ENCODE data around the gene RBM28.

RBM28 gene

DNA sequence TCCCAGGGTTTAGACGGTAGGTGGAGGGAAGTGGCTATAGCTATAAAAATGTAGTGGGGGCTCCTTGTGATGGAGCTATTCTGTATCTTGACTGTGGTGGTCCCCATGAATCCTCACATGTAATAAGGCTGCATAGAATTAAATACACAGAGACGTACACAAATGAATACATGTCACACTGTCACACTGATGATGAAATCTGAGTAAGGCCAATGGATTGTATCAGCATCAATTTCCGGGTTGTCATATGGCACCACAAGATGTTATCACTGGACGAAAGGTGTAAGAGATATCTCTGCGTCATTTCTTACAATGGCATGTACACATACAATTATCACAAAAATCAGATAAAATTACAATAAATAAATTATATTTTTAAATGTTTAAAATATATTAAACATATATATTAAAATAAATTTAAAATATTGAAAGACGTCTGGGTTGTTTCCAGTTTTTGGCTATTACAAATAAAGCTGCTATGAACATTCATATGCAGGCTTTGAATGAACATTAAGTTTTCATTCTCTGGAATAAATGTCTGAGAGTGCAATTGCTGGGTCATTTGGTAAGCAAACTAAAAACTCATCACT is 64.5 kb downstream of the RBM28 start:
- no peak for DNase-seq

- no peak for DNase-seq
These were observed 65.3 kb downstream of the RBM28 start for GRCh38 chr7:128278366-128278765.

DNA sequence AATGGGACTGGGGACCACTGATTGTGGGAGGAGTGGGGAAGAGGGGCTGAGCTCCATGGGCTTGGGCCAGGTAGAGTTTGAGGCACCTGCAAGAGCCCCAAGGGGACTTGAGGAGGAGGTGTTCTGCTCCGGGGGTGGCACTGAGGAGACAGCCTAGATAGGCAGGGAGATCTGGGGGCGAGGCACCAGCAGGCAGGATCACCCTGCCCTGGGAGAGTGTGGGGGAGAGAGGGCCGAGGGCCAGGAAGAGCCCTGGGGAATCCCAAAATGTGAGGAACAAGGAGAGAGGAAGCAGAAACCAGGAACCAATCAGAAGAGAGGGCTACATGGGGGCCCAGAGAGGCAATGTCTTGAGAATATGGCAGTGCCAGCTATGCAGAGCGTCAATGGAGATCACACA is 68.0 kb downstream of the RBM28 start:
- DNase-seq = no peak

DNA sequence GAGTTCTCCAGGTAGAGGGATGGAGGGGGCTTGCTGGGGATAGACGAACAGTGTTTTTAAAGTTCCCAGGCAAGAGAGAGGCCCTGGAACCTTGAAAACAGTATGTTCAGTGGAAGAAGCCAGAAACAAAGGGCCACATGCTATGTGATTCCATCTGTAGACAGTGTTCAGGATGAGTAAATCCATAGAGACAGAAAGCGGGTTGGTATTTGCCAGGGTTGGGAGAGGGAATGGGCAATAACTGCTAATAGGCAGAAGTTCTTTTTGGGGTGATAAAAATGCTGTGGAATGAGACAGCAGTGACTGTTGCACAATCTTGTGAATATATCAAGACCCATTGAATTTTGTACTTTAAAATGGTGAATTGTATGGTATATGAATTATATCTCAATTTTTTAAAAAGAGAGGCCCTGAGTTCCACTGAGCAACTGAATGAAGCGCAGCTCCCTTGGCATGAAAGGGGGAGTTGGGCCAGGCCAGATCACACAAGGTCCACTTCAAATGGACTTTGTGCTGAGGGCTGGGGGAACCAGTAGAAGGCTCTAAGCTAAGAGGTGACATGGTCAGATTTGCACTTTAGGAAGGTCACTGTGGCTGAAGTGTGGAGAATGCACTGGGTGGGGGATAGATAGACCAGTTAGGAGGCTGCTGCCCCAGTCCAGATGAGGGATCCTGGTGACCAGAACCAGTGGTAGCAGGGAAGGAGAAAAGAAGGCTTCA is 68.7 kb downstream of the RBM28 start:
- DNase-seq = no peak

DNA sequence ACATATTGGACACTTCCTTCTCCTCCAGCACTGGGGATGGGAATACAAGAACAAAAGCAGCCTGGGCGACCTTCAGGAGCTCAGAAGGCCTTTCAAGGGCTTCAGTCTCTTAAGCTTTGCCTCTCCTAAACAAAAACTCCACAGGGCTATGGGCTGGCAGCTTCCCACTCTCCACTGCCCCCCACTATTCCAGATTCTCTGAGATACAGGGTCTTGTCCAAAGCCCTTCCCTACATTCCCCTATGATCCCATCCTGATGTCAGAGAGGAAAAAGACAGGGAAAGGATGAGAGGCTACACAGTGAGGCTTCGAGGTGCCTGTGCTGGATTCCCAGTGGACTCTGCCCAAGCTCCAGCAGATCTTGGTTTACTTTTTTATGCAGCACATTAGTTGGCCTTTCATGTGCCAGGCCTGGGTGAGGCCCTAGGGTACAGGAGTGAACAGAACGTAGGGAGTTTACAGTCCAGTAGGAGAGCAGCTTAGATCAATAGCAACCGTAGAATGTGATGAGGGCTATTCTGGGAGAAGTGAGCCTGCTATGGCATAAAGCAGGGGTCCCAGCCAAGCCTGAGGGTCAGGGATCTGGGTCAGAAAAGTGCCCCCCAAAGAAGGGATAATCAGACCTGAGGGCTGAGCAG is 69.3 kb downstream of the RBM28 start:
- DNase-seq = no peak

DNA sequence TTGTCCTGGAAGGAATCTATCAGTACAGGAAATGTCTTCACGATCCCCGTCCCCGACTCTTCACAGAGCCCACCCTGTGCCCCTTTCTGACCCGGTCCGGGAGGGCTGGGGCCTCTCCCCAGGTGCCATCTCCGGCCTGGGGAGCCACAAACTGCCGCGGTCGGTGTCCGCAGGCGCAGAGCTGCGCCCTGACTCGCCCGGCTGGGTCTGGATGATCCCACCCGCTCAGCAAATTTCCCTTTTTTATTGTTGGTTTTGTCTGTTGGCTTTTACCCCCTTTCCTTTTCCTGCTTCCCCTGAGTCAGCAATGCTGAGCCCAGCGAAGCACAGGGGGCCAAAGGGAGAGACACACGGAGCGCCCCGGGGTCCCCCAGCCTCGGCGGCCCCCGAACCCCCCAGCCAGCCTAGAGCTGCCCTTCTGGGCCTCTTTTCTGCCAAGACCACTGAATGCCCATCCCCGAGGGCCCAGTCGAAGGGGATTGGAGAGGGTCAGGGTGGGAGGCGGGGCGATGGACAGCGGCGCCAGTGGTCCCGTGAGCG is 71.7 kb downstream of the RBM28 start:
- no peak for DNase-seq

- DNase-seq = no peak
These were observed 72.2 kb downstream of the RBM28 start for GRCh38 chr7:128271471-128271941.

- no peak for DNase-seq
These were observed 72.9 kb downstream of the RBM28 start for GRCh38 chr7:128270826-128271272.

- DNase-seq = no peak
These were observed 75.5 kb downstream of the RBM28 start for GRCh38 chr7:128268233-128268632.

- no peak for DNase-seq
These were observed 76.1 kb downstream of the RBM28 start for GRCh38 chr7:128267595-128267924.

DNA sequence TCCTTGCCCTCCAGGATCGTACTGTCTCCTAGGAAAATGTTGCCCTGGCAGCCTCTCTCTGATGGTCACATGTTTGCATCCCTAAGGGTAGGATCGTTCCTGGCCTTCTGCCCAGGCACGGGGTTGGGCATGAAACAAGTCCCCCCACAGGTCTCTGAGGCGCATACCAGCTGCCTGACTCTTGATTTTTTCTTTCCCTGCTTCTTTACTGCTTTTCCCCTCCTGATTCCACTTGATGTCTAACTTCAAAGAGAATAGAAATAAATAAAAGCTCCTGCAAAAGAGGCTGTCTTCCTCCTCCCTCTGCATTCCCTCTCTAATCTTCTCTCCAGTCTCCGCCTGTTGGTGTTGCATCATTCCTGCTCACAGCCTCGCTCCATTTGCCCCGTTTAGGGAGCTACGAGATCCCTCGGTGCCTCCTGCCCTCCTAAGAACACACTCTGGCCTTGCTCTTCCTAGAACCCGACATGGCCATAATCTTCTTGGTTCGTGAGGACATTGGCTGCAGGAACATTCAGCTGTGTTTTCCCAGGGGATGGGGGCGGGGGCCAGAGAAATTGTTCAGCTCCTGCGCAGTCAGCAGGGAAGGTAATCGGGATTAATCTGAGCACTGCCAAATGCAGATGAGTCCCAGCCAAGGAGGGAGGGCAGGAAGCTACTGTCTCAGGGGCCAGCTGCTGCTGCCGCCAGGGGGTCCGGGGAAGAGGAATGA is 76.7 kb downstream of the RBM28 start:
- no peak for DNase-seq

DNA sequence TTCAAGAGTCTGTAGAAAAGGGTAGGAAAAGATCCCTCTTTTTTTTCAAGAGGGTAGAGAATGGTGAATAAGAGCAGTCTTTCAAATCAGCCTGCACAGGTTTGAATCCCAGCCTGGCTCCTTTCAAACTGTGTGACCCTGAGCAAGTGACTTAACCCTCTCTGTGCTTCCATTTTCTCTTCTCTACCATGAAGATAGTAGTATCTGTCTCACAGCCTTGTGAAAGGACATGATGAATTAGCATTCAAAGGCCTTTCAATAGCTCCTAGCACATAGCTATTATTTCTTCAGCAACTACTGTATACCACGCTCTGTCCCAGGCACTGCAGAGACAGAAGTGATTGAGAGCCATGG is 77.2 kb downstream of the RBM28 start:
- DNase-seq = no peak

DNA sequence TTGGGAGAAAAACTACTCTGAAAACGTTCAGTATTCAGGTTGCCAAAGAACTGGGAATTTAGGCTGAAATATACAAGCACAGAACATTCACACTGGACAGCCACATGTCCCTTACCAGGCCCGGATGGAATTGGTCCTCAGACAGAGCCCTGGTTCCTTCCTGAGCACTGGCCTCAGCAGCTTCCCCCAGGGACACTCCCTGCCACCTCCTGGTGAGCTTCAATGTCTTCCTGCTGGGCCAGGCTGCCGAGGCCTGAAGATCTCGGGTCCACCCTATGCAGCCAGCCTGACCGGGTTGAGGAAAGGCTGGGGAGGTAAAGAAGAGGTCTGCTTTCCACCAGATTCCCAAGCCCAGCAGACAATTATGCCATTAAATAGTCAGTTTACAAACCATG is 77.8 kb downstream of the RBM28 start:
- no peak for DNase-seq

- DNase-seq = no peak
These were observed 78.4 kb downstream of the RBM28 start for GRCh38 chr7:128265156-128265905.

GRCh38 chr7:128264477-128264876 is 79.2 kb downstream of the RBM28 start:
- DNase-seq = no peak

DNA sequence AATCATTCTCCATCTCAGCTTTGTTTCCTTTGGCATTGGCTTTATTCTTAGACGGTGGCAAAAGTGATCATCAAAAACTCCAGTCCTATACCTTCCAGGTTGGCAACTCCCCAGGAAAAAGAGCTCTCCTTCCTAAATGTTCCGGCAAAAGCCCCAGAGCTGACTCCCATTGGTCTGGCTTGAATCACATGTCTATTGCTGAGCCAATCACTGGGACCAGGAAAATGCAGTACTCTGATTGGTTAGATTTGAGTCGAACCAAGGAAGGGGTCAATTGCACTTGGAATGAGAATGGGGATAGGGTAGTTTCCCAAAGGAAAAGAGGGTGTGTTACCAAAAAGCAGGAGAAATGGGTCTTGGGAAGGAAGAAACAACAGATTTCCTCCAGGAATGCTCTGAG is 80.3 kb downstream of the RBM28 start:
- DNase-seq = no peak

- DNase-seq = no peak
These were observed 81.3 kb downstream of the RBM28 start for GRCh38 chr7:128262273-128263028.

- no peak for DNase-seq
These were observed 83.5 kb downstream of the RBM28 start for GRCh38 chr7:128260069-128260795.

- DNase-seq = no peak
These were observed 84.3 kb downstream of the RBM28 start for GRCh38 chr7:128259131-128260061.

DNA sequence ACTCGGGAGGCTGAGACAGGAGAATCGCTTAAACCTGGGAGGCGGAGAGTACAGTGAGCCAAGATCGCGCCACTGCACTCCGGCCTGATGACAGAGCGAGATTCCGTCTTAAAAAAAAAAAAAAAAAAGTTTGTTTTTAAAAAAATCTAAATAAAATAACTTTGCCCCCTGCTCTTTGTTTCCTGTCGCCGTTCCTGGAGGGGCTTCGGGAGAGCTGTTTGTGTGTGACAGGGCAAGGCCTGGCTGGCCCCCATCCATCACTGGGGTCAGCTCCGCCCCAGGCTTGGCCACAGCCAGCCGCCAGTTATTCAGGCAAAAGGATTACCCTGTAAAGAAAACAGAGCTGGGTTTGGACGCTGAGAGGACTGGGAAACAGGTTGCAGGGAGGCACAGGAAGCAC is 86.2 kb downstream of the RBM28 start:
- DNase-seq = no peak

All from T-helper 9 cell (primary cell).